HG02642 (cell line): ENCODE data around the gene SNX18.

Experiments
- ATAC-seq: cut with Tn5 transposase; IDR thresholded peaks from one replicate; pipeline ENCODE4 v1.9.1; 2021; ENCODE audit warnings: mild to moderate bottlenecking; ENCODE audit not compliant: unreplicated experiment, poor library complexity

SNX18 gene

GRCh38 chr5:54537725-54538124, 20.2 kb downstream of the SNX18 start:
- no peak for ATAC-seq

GRCh38 chr5:54538156-54538555, 20.6 kb downstream of the SNX18 start:
- no peak for ATAC-seq

- no peak for ATAC-seq
These were observed 21.4 kb downstream of the SNX18 start for GRCh38 chr5:54539001-54539400.

GRCh38 chr5:54540286-54540685, 22.7 kb downstream of the SNX18 start:
- no peak for ATAC-seq

DNA sequence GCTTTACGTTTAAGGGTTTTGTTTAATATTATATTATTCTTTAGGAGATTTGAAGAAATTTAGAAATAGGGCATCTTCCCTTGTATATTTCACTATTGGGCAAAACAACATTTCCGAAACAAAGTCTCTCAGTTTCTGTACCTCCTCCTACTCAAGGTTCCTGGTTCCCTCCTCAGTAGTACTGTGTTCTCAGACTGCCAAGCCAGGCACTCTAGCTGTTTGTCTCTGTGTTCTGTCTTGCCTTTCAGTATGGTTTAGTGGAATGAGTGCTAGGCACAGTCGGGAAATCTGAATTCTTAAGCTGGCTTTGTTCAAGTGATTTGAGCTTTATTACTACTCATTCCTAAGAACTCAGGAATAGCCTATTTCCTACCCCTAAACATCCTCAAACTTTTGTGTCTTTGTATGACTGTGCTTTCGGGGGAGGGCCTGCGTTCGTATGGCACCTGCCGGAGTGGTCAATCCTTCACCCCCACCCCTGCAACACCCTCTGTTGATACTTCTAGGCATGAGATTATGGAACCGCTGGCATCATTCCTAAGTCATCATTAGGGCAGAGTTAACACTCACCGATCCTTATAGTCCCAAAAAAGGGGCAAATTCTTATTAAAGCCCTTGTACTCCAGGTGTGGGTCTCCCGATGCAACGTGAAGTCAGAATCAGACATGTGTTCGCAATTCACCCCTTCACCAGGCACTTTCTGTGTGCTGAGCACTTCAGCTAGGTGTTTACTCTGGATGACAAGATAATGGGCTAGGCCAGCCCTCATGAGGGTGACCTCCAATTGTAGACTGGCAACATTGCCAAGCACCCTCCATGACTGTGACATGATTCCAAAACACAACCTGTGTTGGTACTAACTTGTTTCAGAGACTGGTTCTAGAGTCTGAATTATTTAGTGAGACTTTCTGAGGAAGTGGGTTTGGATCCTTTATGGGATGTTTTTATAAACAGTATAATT, 24.5 kb downstream of the SNX18 start:
- ATAC-seq, result no peak

DNA sequence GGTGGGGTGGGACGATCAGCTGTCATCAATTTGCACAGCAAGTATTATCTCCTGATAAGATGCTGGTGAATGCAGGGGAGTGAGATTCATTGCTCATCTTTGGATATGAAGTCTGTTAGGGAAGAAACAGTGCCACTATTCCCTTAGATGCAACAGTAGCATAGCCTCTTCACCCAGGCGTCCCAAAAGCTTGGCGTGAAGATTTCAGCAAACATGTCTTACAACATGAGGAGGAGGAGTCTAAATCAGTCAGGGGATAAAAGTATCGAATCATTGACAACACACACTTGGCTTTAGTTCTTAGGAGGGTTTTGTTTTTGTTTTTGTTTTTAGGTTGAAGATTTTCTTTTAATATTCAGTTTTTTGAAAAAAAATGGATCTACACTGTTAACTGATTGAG, 26.5 kb downstream of the SNX18 start:
- ATAC-seq, result no peak

DNA sequence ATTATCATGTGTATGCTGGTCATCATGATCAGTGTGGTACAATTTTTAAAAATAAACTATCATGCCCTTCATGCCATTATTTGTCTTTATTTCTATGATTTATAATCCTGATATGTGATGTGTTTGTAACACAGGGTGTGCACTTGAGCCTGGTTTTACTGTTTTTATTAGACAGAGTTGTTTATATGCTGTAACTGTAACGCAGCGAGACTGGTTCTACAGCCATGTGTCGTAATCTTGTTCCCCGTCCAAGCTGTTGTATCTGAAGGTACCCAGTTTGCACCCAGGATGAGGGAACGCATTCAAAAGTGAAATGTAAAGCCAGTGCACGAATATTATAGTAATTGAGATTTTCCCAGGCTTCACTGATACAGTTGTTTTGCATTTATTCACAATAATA, 28.2 kb downstream of the SNX18 start:
- no peak for ATAC-seq

GRCh38 chr5:54547711-54548250, 30.2 kb downstream of the SNX18 start:
- no peak for ATAC-seq

GRCh38 chr5:54548565-54548964, 31.0 kb downstream of the SNX18 start:
- ATAC-seq, result no peak

- ATAC-seq, result no peak
These were observed 33.7 kb downstream of the SNX18 start for GRCh38 chr5:54551292-54551691.

GRCh38 chr5:54551926-54552325, 34.4 kb downstream of the SNX18 start:
- no peak for ATAC-seq

DNA sequence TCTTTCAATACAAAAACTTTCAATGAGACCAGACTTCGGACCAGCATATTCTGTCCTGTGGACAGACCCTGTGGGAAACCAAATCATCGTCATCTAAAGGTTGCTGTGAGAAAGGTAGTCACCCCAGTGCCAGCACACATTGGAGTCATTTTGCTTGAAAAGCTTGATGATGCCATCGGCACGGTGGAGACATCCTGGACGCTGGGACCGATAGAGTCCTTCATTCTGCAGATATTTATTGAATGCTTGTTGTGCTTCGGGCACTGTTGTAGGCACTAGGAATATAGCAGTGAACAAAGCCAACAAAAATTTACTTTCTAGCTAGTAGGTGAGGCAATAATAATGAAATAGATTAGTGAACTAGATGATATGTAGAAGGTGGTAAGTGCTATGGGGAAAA, 34.9 kb downstream of the SNX18 start:
- ATAC-seq, result no peak

DNA sequence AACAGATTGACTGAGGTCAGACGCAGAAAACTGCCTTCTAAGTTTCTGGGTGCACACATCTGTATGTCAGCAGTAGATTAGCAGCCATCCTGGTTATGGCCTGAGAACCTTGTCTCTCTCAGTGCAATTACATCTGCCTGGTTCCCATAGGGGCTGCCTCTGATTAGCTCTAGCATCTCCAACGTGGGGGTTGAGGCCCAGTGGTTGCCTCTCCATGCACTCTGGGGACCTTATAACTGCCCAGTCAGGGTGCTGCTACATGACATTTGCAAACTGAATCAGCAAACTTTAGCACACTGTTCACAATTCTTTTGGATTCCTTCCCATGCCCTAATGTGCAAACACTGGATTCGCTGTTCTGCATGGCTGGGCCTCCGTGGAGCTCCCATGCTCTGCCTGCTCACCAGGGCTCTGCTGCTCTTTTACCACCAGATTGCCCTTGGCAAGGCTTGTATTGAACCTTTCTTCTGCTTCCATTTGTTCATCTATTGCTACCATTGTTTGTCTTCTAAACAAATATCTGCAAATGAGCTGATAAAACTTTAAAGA, 36.2 kb downstream of the SNX18 start:
- ATAC-seq, result no peak

DNA sequence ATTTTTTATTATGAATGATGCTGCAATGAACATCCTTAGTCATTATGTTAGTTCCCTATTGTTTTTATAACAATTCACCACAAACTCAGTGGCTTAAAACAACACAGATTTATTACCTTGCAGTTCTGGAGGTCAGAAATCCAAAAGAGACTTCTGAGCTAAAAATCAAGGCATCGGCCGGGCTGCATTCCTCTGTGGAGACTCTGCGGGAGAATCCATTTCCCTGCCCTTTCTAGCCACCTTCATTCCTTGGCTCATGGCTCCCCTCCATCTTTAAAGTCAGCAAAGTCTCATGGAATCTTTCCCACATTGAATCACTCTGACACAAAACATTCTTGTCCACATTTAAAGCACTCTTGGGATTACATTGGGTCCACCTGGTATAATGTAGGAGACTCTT, 38.6 kb downstream of the SNX18 start:
- ATAC-seq, result no peak

- ATAC-seq, result no peak
These were observed 40.8 kb downstream of the SNX18 start for GRCh38 chr5:54558362-54558761.

DNA sequence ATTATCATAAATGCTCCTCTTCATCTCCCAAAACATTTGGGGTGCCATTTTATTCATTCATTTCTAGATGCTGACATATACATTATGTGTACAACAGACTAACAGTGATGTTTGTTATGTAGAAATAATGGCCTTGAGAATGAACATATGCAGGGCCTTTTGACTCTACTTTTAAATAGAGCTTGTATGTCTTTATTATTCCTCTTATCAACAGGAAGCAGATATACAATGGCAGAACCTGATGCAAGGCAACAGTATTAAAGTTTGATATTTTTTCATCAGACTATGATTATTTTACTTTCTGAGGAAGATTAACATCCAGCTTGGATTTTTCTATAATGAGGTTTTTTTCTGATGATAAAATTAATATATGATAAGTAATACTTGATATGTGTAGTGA, 44.1 kb downstream of the SNX18 start:
- no peak for ATAC-seq

DNA sequence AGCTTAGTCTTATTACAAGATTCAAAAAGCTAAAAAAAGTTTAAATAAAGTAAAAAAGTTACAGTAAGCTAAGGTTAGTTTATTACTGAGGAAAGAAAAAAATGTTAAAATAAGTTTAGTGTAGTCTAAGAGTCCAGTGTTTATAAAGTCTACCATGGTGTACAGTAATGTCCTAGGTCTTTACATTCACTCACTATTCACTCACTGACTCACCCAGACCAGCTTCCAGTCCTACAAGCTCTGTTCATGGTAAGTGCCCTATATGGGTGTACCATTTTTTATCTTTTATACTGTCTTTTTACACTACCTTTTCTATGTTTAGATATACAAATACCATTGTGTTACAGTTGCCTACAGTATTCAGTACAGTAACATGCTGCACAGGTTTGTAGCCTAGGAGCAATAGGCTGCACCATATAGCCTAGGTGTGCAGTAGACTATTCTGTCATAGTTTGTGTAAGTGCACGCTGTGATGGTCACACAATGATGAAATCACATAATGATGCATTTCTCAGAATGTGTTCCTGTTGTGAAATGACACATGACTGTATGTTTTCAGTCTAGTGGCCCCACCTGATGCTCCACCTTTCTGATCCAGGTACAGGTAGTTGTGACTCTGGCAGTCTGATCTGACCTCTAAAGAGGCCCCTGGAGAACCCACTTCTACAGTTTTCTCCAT, 45.7 kb downstream of the SNX18 start:
- no peak for ATAC-seq

- ATAC-seq, result no peak
These were observed 50.4 kb downstream of the SNX18 start for GRCh38 chr5:54567996-54568395.

DNA sequence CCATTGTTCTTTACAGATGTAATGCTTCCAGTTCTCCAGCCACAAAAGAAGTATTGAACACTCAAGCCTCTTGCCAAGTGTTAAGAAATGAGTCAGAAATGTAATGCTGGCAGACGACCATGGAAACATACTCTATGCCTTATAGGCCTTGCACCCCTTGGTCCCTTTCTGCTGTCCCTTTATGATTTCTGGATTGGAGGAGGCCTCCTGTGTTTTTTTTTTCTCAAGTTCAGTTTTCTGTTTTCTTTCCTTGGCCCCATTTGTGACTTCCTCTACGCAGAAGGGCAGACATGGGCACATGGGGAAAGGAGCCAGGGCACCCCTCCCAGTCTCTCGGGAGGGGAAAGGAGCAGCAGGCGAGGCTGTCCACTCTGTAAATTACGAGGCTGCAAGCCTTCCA, 53.4 kb downstream of the SNX18 start:
- no peak for ATAC-seq

DNA sequence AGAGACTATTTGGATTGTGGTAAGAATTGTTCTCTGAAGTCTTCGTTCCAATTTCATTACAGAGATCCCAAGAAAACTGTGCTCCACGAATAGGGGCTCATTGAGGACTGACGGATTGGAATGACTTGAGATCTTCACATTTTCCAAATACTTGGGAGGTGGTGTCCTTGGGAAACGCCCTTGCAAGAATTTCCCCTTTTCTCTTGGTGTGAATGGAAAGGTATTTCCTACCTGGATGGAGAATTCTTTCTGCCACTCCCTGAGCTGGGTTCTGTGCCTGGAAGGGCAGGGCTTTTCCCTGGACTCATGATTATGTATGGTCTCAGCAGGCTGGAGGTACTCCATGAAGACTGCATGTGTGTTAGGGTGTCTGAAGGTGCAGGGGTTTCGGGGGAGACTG, 53.9 kb downstream of the SNX18 start:
- ATAC-seq, result no peak

- no peak for ATAC-seq
These were observed 56.4 kb downstream of the SNX18 start for GRCh38 chr5:54573812-54574489.
